Stimulated activated naive CD8-positive, alpha-beta T cell treated with anti-CD3 and anti-CD28 coated beads, Interleukin-15, Interleukin-2, amounts not matched to agents 100 ng/mL and 50 ng/mL, for 24 hours (primary cell): ENCODE data around the gene BCL2L2.
A peak's percentile ranks its signal among the peaks of the same experiment; 100 is the strongest.
"Not testable (repeated sequence)": the region's sequence is repeated elsewhere in the genome, so short reads cannot be mapped to it uniquely, and the experiment has no call there.

ENCODE experiments used
- H3K27ac Mint-ChIP-seq: one replicate; pipeline ENCODE4 v1.8.0; 2021; ENCODE audit warnings: mild to moderate bottlenecking, mixed read lengths
- H3K27me3 Mint-ChIP-seq: one replicate; pipeline ENCODE4 v1.8.0; 2021; ENCODE audit warnings: mixed read lengths
- H3K36me3 Mint-ChIP-seq: one replicate; pipeline ENCODE4 v1.8.0; 2021; ENCODE audit warnings: low read depth, mixed read lengths
- H3K4me1 Mint-ChIP-seq: one replicate; pipeline ENCODE4 v1.8.0; 2021; ENCODE audit warnings: low read depth, mixed read lengths
- H3K4me3 Mint-ChIP-seq: one replicate; pipeline ENCODE4 v1.8.0; 2021; ENCODE audit warnings: mild to moderate bottlenecking, mixed read lengths
- H3K9me3 Mint-ChIP-seq: one replicate; pipeline ENCODE4 v1.8.0; 2021; ENCODE audit warnings: mixed read lengths

BCL2L2 gene, protein sequence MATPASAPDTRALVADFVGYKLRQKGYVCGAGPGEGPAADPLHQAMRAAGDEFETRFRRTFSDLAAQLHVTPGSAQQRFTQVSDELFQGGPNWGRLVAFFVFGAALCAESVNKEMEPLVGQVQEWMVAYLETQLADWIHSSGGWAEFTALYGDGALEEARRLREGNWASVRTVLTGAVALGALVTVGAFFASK

DNA sequence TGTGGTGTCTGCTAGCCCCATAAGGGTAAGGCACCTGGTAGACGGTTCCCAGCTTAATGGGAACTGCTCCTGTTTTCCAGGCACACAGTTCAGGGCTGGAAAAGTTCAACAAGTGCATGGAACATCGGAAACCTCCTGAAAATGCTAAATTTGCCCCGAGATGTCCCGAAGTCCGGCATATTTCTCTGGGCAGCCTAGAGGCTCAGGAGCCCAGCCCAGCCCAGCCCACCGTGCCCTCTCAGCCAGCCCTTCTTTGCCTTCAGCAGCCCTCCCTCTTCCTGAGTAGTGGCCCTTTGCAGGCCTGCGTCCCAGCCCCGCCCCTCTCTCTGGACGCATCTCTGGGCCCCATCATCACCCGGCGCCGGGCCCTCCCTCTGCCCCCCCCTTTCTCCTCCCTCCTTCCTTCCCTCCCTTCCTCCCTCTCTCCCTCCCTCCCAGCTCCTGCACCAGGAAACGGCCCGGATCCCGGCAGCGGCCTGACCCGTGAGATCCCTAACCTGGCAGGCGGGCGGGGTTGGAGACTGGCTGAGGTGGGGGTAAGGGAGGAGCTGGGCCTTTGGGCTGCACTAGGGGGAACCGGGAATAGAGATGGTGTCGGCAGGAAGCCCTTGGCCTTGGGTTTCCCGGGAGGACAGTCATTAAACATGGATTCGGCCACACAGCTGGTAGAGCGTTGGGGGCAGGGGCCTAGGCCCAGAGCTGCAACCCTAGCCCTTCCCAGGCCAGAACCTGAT, at the start of gene BCL2L2:
BCL2L2 (plus strand) TSS at position 422 of the 734 bp plus-strand sequence. CDS start 935 bp downstream, outside the sequence.
- Mint-ChIP-seq H3K27ac (no peak within 1 kb of the TSS), H3K4me1 (peaks cover 20% of the 10 kb centered on the region), H3K27me3 (peaks cover 22% of the 10 kb centered on the region), H3K9me3 (no peaks in the 10 kb centered on the region), H3K4me3 (peak within 1 kb of the TSS; percentile 61), H3K36me3 (no peaks in the 10 kb centered on the region)

DNA sequence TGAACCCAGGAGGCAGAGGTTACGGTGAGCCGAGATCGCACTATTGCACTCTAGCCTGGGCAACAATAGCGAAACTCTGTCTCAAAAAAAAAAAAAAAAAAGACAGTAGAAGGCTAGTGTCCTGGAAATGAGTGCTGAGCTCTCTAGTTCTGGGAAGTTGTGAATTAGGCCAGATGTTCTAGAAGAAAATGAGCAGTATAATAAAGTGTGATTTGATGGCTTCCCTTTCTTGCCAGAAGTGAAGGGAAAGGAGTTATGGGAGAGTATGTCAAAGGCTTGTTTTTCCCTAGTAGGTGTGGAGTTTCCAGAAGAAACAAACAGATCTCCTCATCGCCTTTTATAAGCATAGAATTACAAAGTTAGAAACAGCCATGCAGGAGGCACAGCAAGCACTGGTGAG, 48.4 kb upstream of the BCL2L2 start:
- Mint-ChIP-seq H3K4me3 (no peak overlapping the region), H3K27ac (no peak overlapping the region), H3K27me3 (peaks cover 37% of the 10 kb centered on the region), H3K4me1 (no peaks in the 10 kb centered on the region), H3K9me3 (no peaks in the 10 kb centered on the region), H3K36me3 (no peaks in the 10 kb centered on the region)

DNA sequence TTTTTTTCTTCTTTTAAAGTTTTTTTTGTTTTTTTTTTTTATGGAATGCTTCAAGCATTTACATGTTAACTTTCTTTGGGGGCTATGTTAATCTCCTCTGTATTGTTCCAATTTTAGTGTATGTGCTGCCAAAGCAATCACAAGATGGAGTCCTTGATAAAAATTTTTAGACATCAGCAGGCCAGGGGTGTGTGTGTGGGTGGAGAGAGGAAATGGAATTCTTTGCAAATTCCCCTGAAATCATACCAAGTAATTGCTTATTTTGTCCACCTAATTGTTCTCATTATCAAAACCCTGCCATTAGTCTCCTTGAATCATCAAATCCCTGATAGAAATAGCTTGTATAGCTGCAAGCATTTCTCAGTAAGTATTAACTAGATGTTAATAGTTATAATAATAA, 47.2 kb upstream of the BCL2L2 start:
- H3K36me3 Mint-ChIP-seq, result no peaks in the 10 kb centered on the region
- no peaks in the 10 kb centered on the region for H3K9me3 Mint-ChIP-seq
- H3K4me3 Mint-ChIP-seq, result no peak overlapping the region
- H3K27me3 Mint-ChIP-seq, result peaks cover 38% of the 10 kb centered on the region
- H3K4me1 Mint-ChIP-seq, result no peaks in the 10 kb centered on the region
- H3K27ac Mint-ChIP-seq, result no peak overlapping the region

DNA sequence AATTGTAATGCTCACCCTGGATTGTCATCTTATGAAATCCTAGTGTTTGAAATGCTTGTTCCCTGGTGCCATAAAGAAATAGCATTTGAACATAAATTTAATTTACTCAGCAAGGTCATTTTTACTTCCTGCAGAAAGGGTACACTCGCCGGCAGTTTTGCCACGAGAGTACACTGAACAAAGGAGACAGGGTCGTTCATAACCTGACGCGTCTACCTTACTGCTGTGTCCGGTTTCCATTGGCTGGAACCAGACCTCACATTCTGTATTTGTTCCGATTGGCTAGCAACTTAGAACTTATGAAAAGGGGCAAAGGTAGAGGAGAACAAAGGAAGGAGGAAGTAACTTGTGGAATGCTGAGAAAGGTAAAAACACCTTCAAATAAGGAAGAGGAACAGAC, 45.8 kb upstream of the BCL2L2 start:
- not testable (repeated sequence) for H3K27ac Mint-ChIP-seq

DNA sequence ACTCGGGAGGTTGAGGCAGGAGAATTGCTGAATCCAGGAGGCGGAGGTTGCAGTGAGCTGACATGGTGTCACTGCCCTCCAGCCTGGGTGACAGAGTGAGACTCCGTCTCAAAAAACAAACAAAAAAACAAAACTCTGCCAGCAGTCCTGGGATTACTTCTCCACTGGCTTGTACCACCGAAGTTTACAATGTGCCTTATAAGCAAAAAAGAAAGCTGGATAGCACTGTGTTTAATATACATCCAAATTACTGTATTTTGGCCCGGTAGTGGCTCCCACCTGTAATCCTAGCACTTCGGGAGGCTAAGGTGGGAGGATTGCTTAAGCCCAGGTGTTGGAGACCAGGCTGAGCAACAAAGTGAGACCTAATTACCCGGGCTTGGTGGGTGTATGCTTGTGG, 37.4 kb upstream of the BCL2L2 start:
- Mint-ChIP-seq H3K9me3 (no peaks in the 10 kb centered on the region), H3K27ac (no peak overlapping the region), H3K4me3 (no peak overlapping the region), H3K27me3 (peaks cover 3% of the 10 kb centered on the region), H3K4me1 (no peaks in the 10 kb centered on the region), H3K36me3 (no peaks in the 10 kb centered on the region)

More for the DNA sequence above, 45.8 kb upstream of the BCL2L2 start:
- H3K4me3 Mint-ChIP-seq, H3K36me3 Mint-ChIP-seq, H3K9me3 Mint-ChIP-seq, H3K4me1 Mint-ChIP-seq: not testable (repeated sequence)
- H3K27me3 Mint-ChIP-seq, result peaks cover 35% of the 10 kb centered on the region

DNA sequence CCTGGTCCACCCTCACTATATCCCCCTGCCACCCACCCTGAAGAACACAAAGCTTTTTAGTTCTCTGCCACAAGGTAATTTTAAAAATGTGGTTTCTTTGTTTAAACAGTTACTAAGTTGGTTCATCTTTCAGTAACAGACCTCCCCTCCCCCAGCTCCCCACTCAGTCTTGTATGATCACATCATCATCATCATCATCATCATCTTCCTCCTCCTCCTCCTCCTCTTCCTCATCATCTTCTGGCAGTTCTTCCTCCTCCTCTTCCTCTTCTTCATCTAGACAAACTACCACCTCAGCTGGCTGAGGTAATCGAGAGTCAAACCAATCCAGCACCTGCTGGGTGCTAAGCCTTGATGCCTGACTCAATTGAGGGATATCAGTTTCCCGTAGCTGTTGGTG, 31.2 kb upstream of the BCL2L2 start:
- Mint-ChIP-seq H3K9me3 (no peaks in the 10 kb centered on the region), H3K27ac (peak overlapping the region; percentile 66), H3K4me3 (no peak overlapping the region), H3K27me3 (no peaks in the 10 kb centered on the region), H3K4me1 (no peaks in the 10 kb centered on the region), H3K36me3 (peaks cover 11% of the 10 kb centered on the region)

DNA sequence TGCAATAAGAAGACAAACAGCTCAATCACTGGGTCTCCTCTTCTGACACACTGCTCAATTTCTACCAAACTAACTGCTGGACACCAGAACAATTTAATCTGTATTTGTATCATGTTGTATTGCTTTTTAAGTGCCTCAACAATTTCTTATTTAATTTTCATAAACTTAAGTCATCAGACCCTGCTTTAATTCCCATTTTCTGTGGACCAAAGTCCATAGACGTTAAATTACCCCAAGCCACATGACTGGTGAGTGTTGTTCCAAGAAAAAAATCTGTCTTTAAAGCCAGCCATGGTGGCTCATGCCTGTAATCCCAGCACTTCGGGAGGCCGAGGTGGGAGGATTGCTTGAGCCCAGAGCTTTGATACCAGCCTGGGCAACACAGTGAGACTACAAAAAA, 29.4 kb upstream of the BCL2L2 start:
- H3K27me3 Mint-ChIP-seq, result no peaks in the 10 kb centered on the region
- H3K27ac Mint-ChIP-seq, result no peak overlapping the region
- H3K4me1 Mint-ChIP-seq, result no peaks in the 10 kb centered on the region
- H3K9me3 Mint-ChIP-seq, result no peaks in the 10 kb centered on the region
- H3K4me3 Mint-ChIP-seq, result no peak overlapping the region
- peaks cover 11% of the 10 kb centered on the region for H3K36me3 Mint-ChIP-seq

DNA sequence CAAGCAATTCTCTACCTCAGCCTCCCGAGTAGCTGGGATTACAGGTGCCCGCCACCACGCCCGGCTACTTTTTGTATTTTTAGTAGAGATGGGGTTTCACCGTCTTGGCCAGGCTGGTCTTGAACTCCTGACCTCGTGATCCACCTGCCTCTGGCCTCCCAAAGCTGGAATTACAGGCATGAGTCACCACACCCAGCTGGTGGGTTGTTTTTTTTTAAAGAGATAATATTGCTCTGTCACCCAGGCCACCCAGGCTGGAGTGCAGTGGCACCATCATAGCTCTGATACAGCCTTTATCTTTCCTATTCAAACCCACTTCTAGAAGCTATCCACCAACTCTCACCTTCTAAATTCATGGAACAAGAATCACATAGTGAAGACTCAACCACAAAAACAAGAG, 28.7 kb upstream of the BCL2L2 start:
- H3K4me1 Mint-ChIP-seq, H3K27me3 Mint-ChIP-seq, H3K27ac Mint-ChIP-seq, H3K4me3 Mint-ChIP-seq, H3K9me3 Mint-ChIP-seq: not testable (repeated sequence)
- H3K36me3 Mint-ChIP-seq, result peaks cover 13% of the 10 kb centered on the region

DNA sequence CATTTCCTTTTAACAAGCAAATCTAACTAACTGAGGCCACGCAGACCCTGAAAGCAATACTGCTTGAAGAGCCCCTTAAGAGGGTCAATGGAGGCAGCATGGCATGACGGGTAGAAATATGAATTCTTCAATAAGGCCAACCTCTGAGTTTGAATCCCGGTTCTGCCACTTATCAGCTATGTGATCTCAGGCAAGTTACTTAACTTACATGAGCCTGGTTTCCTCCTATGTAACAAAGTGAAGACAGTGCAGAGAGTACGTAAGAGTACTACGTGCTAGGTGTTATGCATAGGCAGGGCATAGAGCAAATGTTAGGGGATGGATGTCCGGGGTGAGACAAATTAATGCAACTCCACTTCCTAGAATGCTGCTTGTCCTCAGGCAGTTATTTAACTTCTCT, 25.4 kb upstream of the BCL2L2 start:
- peaks cover 23% of the 10 kb centered on the region for H3K4me1 Mint-ChIP-seq
- H3K27me3 Mint-ChIP-seq, result no peaks in the 10 kb centered on the region
- H3K36me3 Mint-ChIP-seq, result peaks cover 8% of the 10 kb centered on the region
- H3K4me3 Mint-ChIP-seq, result no peak overlapping the region
- no peaks in the 10 kb centered on the region for H3K9me3 Mint-ChIP-seq
- no peak overlapping the region for H3K27ac Mint-ChIP-seq

DNA sequence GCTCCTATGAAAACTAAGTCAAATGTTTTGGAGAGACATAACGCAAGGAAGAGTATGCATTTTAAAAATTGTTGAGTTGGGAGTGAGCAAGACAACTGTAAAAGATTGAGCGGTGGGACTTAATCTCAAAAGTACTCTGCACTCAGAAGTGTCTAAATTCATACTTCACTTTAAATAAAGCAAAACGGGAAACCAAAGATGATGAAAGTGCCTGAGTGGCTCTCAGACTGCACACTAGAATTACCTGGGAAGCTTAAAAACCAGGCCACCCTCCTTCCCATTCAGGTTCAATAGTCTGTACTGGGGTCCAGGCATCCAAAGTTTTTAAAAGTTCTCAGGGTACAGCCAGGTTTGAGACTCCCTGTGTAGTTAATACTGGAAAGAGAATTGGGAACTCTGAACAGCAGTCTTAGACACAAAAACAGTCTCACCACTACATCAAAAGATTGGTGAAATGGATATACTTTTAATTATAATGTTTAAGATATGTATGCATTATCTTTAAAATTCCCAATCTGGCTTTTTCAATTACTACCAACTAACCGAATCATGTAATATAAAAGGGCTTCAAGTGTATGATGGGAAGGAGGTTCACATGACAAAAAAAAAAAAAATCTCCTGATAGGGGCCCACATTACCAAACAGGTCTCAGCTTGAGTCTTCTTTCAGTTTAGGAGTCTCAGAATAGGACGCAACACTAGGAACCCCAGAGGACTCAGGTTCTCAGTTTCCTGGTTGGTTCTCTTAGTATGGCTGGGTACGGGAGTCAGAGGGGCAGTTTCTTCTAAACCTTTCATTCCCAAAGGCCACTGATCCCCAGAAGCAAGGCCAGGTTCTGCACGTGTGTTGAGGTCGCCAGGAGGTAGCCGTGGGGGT, 21.7 kb upstream of the BCL2L2 start:
- H3K27ac Mint-ChIP-seq, result peak overlapping the region; percentile 95
- H3K27me3 Mint-ChIP-seq, result no peaks in the 10 kb centered on the region
- peaks cover 8% of the 10 kb centered on the region for H3K36me3 Mint-ChIP-seq
- H3K4me3 Mint-ChIP-seq, result peak overlapping the region; percentile 96
- H3K9me3 Mint-ChIP-seq, result no peaks in the 10 kb centered on the region
- H3K4me1 Mint-ChIP-seq, result peaks cover 31% of the 10 kb centered on the region

DNA sequence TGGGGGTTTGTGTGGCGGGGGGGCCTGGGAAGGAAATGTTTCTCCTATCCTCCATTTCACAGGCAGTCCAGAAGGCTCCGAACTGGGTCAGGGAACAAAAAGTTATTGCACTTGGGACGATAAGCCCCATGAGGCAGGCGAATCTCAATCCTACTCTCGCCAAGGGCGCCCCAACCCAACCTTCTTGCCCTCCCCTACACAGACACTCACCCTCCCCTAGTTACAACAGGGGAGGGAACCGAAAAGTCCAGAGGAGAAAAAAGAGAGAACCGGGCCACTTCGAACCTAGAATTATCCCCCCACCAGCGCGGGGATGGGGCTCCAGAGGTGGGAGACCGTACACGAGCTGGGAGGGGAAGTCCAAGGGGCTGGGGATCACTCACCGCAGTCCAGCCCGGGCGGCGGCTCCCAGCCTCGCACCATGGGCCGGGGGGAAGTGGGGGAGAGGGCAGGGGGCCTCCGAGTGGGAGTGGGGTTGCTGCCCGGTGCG, 21.1 kb upstream of the BCL2L2 start:
- Mint-ChIP-seq H3K4me3 (peak overlapping the region; percentile 96), H3K9me3 (no peaks in the 10 kb centered on the region), H3K27me3 (no peaks in the 10 kb centered on the region), H3K4me1 (peaks cover 31% of the 10 kb centered on the region), H3K27ac (peak overlapping the region; percentile 95), H3K36me3 (peaks cover 8% of the 10 kb centered on the region)

DNA sequence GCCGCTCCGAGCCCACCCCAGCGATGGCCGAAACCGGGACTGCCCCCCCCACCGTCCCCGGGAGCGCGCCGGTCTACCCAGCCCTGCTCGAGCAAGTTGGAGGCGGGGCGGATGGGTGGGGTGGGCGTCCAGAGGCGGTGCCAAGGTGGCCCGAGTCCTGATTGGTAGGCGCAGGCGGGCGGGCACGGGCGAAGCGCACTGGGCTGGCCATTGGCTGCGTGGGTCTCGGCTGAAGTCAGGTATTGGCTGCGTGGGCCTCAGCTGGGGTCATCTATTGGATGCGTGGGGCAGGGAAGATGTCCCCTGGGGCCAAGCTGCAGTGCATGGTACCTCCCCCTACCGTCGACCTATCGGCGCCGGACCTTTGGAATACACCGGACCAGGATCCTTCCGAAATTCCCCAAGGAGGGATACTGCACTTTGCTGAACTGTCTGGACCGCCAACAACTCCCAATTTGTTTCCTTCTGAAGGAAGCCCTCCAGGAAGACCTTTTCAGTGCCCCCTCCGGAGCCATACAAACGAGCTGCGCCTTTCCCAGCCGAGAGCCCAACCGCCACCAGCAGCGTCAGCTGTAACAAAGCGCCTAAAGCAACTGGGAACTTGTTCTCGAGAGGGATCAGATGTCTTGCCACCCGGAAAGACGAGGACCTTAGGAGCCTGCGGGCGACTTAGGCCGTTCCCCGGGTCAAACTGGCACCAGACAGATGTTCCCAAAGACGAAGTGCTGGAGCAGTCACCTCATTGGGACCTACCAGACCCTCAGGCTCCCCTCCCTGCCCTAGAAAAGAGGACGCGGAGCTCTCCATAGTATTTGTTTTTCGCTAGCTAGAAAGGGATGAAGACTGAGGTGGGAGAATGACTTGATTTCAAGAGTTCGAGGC, 20.4 kb upstream of the BCL2L2 start, which contains the start of gene HOMEZ:
HOMEZ (minus strand) TSS at position 113 of the 882 bp plus-strand sequence. CDS start 180 bp downstream, outside the sequence.
- H3K27ac Mint-ChIP-seq, result peak within 1 kb of the TSS; percentile 95
- peaks cover 31% of the 10 kb centered on the region for H3K4me1 Mint-ChIP-seq
- peaks cover 8% of the 10 kb centered on the region for H3K36me3 Mint-ChIP-seq
- H3K9me3 Mint-ChIP-seq, result no peaks in the 10 kb centered on the region
- H3K4me3 Mint-ChIP-seq, result peak within 1 kb of the TSS; percentile 96
- no peaks in the 10 kb centered on the region for H3K27me3 Mint-ChIP-seq

DNA sequence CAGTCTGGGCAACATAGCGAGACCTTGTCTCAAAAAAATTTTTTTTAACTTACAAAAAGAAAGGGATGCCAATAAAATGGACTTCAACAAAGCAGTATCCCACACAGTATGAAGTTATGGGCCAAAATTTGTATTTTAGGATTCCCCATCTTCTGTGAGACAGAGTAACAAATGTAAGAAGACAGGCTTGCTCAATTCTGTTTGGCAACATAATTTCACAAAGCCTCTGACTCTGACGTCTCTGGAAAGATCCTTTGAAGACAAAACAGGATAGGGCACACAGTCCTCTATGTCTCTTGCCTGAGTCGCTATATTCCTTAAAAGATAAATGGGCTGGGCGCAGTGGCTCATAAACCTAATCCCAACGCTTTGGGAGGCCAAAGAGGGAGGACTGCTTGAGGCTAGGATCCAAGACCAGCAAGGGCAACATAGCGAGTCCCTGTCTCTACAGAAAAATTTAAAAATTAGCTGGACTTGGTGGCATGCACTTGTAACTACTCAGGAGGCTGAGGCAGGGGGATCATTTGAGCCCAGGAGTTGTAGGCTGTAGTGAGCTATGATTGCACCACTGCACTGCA, 19.6 kb upstream of the BCL2L2 start:
- Mint-ChIP-seq H3K4me3 (peak overlapping the region; percentile 96), H3K27me3 (no peaks in the 10 kb centered on the region), H3K4me1 (peaks cover 31% of the 10 kb centered on the region), H3K9me3 (no peaks in the 10 kb centered on the region), H3K36me3 (peaks cover 8% of the 10 kb centered on the region), H3K27ac (peak overlapping the region; percentile 95)
